GM12878 (cell line): ENCODE results near the gene HNF4A. TPM values are rescaled to one million over a fixed set of nuclear protein-coding genes. Genes with fewer than 3 reads are reported as not detected.

Experiments used
- ATAC-seq: fragments of 200-7000 bp; cut with Tn5 transposase; 3 replicates; pipeline ENCODE4 v1.9.1; 2020; ENCODE audit warnings: mild to moderate bottlenecking, moderate library complexity
- BruUV-seq: library from RNA; stranded (reverse); fragments of 400-500 nt; replicated peaks from 2 replicates; lab custom pipeline; 2021; lab: Mats Ljungman, UMichigan
- CTCF ChIA-PET: fragments of 300-600 bp; sonication (Branson Sonifier 250); formaldehyde crosslinking; extraction: SDS; loops from one replicate; lab custom pipeline; 2021; ENCODE audit warnings: inconsistent platforms; lab: Yijun Ruan, JAX
- POLR2A ChIA-PET: fragments of 350-600 bp; formaldehyde crosslinking; extraction: SDS; loops from one replicate; lab custom pipeline; 2021; ENCODE audit warnings: inconsistent platforms; lab: Charles Lee
- RAD21 ChIA-PET: fragments of 300-600 bp; sonication (Branson Sonifier 250); formaldehyde crosslinking; loops from one replicate; lab custom pipeline; 2023; ENCODE audit warnings: antibody characterized with exemption; ENCODE audit not compliant: unreplicated experiment; lab: Charles Lee
- SMC1A ChIA-PET: fragments of 300-600 bp; sonication (Branson Sonifier 250); formaldehyde crosslinking; loops from one replicate; lab custom pipeline; 2023; ENCODE audit not compliant: unreplicated experiment, uncharacterized antibody; lab: Charles Lee
- DNase-seq: peaks from one replicate; pipeline ENCODE4 v3.0.0-alpha.2; 2011; ENCODE audit warnings: low read depth, low spot score
- FAIRE-seq: peaks from 3 replicates; lab custom pipeline; 2011; peaks lifted over from hg19 to GRCh38; lab: Jason Lieb, UNC
- H2AFZ ChIP-seq: 2 replicates; pipeline ENCODE4 v1.6.0; 2011; ENCODE audit warnings: low read depth, low read length, control low read depth; ENCODE audit not compliant: control insufficient read depth
- H3K27ac ChIP-seq: 2 replicates; pipeline ENCODE4 v1.5.1; 2011; ENCODE audit warnings: control low read depth; ENCODE audit not compliant: control insufficient read depth, insufficient read depth
- H3K27me3 ChIP-seq, 2 experiments: replicated peaks in 1 of 2; 2 replicates each; pipeline versions ENCODE4 v1.6.0 to v1.6.1; 2011; ENCODE audit warnings: low read length in 1 of 2; ENCODE audit not compliant: control insufficient read depth in 2 of 2, insufficient read depth in 2 of 2
- H3K36me3 ChIP-seq, 2 experiments: 2 replicates each; pipeline ENCODE4 v1.5.1; 2011; ENCODE audit warnings: low read length in 1 of 2; ENCODE audit not compliant: control insufficient read depth in 2 of 2, insufficient read depth in 2 of 2
- H3K4me1 ChIP-seq: 2 replicates; pipeline ENCODE4 v1.6.1; 2011; ENCODE audit warnings: mild to moderate bottlenecking, low read length, moderate library complexity, mixed read lengths; ENCODE audit not compliant: control insufficient read depth, insufficient read depth
- H3K4me2 ChIP-seq: 2 replicates; pipeline ENCODE4 v1.6.0; 2011; ENCODE audit warnings: control low read depth; ENCODE audit not compliant: control insufficient read depth, insufficient read depth
- H3K4me3 ChIP-seq: fragments of 200-600 bp; sonication (generic); 2 replicates; pipeline ENCODE4 v1.5.1; 2016
- H3K79me2 ChIP-seq: 2 replicates; pipeline ENCODE4 v1.6.0; 2011; ENCODE audit warnings: low read length; ENCODE audit not compliant: control insufficient read depth, insufficient read depth
- H3K9ac ChIP-seq: 2 replicates; pipeline ENCODE4 v1.8.0; 2011; ENCODE audit warnings: low read length, control low read depth, mixed read lengths; ENCODE audit not compliant: control insufficient read depth, insufficient read depth
- H3K9me3 ChIP-seq: replicated peaks from 3 replicates; pipeline ENCODE4 v1.5.1; 2011; ENCODE audit warnings: mild to moderate bottlenecking, low read length; ENCODE audit not compliant: control insufficient read depth, insufficient read depth
- H4K20me1 ChIP-seq: 2 replicates; pipeline ENCODE4 v1.6.0; 2011; ENCODE audit not compliant: control insufficient read depth, insufficient read depth
- ATF2 ChIP-seq: IDR thresholded peaks from 2 replicates; pipeline ENCODE4 v1.6.1; 2012; ENCODE audit warnings: low read length, inconsistent platforms
- CBFB ChIP-seq: IDR thresholded peaks from 2 replicates; pipeline ENCODE4 v1.6.1; 2016; ENCODE audit warnings: antibody characterized with exemption, low read depth
- CHD2 ChIP-seq: IDR thresholded peaks from 2 replicates; pipeline ENCODE4 v1.6.1; 2011; ENCODE audit warnings: low read depth, low read length, improper control_type of control experiment, borderline replicate concordance
- EGR1 ChIP-seq, 2 experiments: IDR thresholded peaks; 1 replicate in 1 of 2; 2 replicates in 1 of 2; pipeline ENCODE4 v1.6.1; 2011 to 2012; ENCODE audit warnings: low read depth in 2 of 2, low read length in 2 of 2, borderline replicate concordance in 1 of 2, mild to moderate bottlenecking in 1 of 2, moderate library complexity in 1 of 2
- JUND ChIP-seq: IDR thresholded peaks from 2 replicates; pipeline ENCODE4 v1.6.1; 2012; ENCODE audit warnings: low read depth, mild to moderate bottlenecking, low read length, improper control_type of control experiment, moderate library complexity
- MEF2A ChIP-seq: IDR thresholded peaks from 2 replicates; pipeline ENCODE4 v1.6.1; 2011; ENCODE audit warnings: low read depth, mild to moderate bottlenecking, low read length, moderate library complexity; ENCODE audit not compliant: insufficient read depth
- MLLT1 ChIP-seq: fragments of 450-650 bp; IDR thresholded peaks from 2 replicates; pipeline ENCODE4 v1.6.1; 2016; ENCODE audit warnings: mild to moderate bottlenecking
- PBX3 ChIP-seq: IDR thresholded peaks from 2 replicates; pipeline ENCODE4 v1.6.1; 2011; ENCODE audit warnings: mild to moderate bottlenecking, low read depth, low read length, moderate library complexity; ENCODE audit not compliant: insufficient replicate concordance
- POLR2AphosphoS5 ChIP-seq: IDR thresholded peaks from 2 replicates; pipeline ENCODE4 v1.6.1; 2011; ENCODE audit warnings: mild to moderate bottlenecking, low read length, inconsistent platforms
- RAD51 ChIP-seq: fragments of 450-650 bp; IDR thresholded peaks from 2 replicates; pipeline ENCODE4 v1.6.1; 2016; ENCODE audit warnings: moderate library complexity, mild to moderate bottlenecking, inconsistent platforms
- SIN3A ChIP-seq: IDR thresholded peaks from 2 replicates; pipeline ENCODE4 v1.6.1; 2012; ENCODE audit warnings: low read depth, low read length, improper control_type of control experiment
- TBL1XR1 ChIP-seq: IDR thresholded peaks from 2 replicates; pipeline ENCODE4 v1.6.1; 2012; ENCODE audit warnings: low read depth, low read length, improper control_type of control experiment
- TCF3 ChIP-seq: IDR thresholded peaks from 2 replicates; pipeline ENCODE4 v1.6.1; 2012; ENCODE audit warnings: low read depth, mild to moderate bottlenecking, low read length, borderline replicate concordance; ENCODE audit not compliant: insufficient read depth
- TCF7 ChIP-seq: IDR thresholded peaks from 2 replicates; pipeline ENCODE4 v1.6.1; 2014; ENCODE audit warnings: antibody characterized with exemption, borderline replicate concordance
- WGBS: methylation state at CpG from one replicate; pipeline ENCODE4 v1.1.6; 2016; ENCODE audit warnings: low lambda C conversion rate; ENCODE audit not compliant: insufficient replicate concordance, insufficient coverage; ENCODE audit errors: missing lambda C conversion rate; 5-methylcytosine and 5-hydroxymethylcytosine counted together
- in situ Hi-C: fragments of 300-500 bp; cut with MboI; formaldehyde crosslinking; loops from 9 replicates; pipeline ENCODE4 v1.14.3; 2018; ENCODE audit warnings: mixed read lengths
- intact Hi-C: fragments of 100-400 bp; cut with micrococcal nuclease; formaldehyde crosslinking; loops from one replicate; pipeline ENCODE4 v1.14.2; 2022; ENCODE audit not compliant: unreplicated experiment
- polyA plus RNA-seq, 11 experiments: library from polyadenylated mRNA; depleted of rRNA in 4 of 11; unstranded in 6 of 11; stranded (reverse) in 5 of 11; fragments of >200 nt; fragmentation: Nextera tagmentation in 4 of 11; fragmentation: Illumina TruSeq in 1 of 11; extraction: Ambion mirVana in 4 of 11; extraction: Trizol in 1 of 11; gene quantifications; 1 replicate in 1 of 11; 2 replicates in 10 of 11; pipeline versions ENCODE4 v1.2.1 to v1.2.3, GENCODE V29; 2011 to 2016; ENCODE audit warnings: inconsistent platforms in 2 of 11, missing spikeins in 2 of 11, low read depth in 1 of 11
- total RNA-seq, 4 experiments: library from RNA; depleted of rRNA in 3 of 4; stranded (reverse); fragments of >200 nt in 3 of 4; fragmentation: Illumina TruSeq in 1 of 4; extraction: Trizol in 1 of 4; gene quantifications; 2 replicates each; pipeline versions ENCODE4 v1.2.1 to v1.2.3, GENCODE V29; 2013 to 2021

The HNF4A gene
- total and polyA plus RNA-seq, 10 of the 15 experiments (the other 5 are each of a cell fraction or from before 2014, with no cell fraction given), result 0.21 TPM; not detected in 9

- WGBS, result 42% methylated on average over 17 of the region's 17 CpGs
- RAD21 ChIA-PET, result no interaction called here
- Histone ChIP-seq H3K4me3 (no peak overlapping the region), H3K79me2 (no peaks in the 10 kb centered on the region), H3K4me1 (no peaks in the 10 kb centered on the region), H4K20me1 (no peaks in the 10 kb centered on the region), H3K9ac (no peak overlapping the region), H3K27ac (no peak overlapping the region), H3K27me3 (peaks cover 0 to 2% of the 10 kb centered on the region in 2 experiments; a peak in 2 of 4 replicates), H3K36me3 (no peaks in the 10 kb centered on the region), H2AFZ (no peak overlapping the region), H3K4me2 (no peak overlapping the region), H3K9me3 (no peaks in the 10 kb centered on the region)
- POLR2A ChIA-PET, result no interaction called here
- DNase-seq (no peak), FAIRE-seq (no peak), ATAC-seq (no peak)
- CTCF ChIA-PET, result no interaction called here
- no peak for TF ChIP-seq POLR2AphosphoS5
- TF ChIP-seq CBFB, result no peak
- TF ChIP-seq RAD51, result no peak
- TF ChIP-seq TBL1XR1, result no peak
- no peak for TF ChIP-seq TCF3
- no peak for TF ChIP-seq MEF2A
- TF ChIP-seq MLLT1, result no peak
- TF ChIP-seq EGR1 (IDR thresholded peaks at IDR 0.05; ENCODE audit: borderline replicate concordance in 1 of 2, low read depth in 2 of 2, low read length in 2 of 2), result no peak
- TF ChIP-seq PBX3, result no peak
- TF ChIP-seq ATF2, result no peak
- no peak for TF ChIP-seq CHD2
- no peak for TF ChIP-seq JUND
- TF ChIP-seq TCF7, result no peak
- TF ChIP-seq SIN3A, result no peak
- BruUV-seq, result no TSS peak
- SMC1A ChIA-PET, result no interaction called here
- in situ Hi-C loops (no loop called here), intact Hi-C loops (no loop called here)
Measured at GRCh38 chr20:44429419-44430269, 74.1 kb downstream of the HNF4A start.
